NCI-H1436 (cell line): ENCODE measurements around the gene NAV2.
"Not testable (repeated sequence)": the region's sequence is repeated elsewhere in the genome, so short reads cannot be mapped to it uniquely, and the experiment has no call there.

Source experiments
- DNase-seq: peaks from one replicate; lab custom pipeline; 2025; lab: John Stamatoyannopoulos, UW

NAV2 gene

DNA sequence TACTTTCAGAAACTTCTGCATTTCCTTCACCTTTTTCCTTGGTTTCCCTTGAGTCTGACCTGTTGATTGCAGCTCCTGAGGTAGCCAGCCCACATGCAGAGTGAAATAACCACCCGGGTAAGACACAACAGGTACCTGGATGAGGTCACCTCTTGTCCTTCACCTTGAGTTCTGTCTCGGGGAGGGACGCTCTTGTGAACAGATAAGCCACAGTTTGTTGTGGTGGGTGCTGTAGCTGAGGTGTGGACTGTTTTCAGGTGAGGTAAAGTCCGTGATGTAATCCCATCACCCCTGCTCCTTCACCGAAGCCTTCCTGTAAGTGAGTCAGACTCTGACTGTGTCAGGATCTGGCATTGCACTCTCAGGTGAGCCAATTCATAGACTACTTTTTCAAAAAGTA lies 183.1 kb downstream of the NAV2 start:
- no peak for DNase-seq

DNA sequence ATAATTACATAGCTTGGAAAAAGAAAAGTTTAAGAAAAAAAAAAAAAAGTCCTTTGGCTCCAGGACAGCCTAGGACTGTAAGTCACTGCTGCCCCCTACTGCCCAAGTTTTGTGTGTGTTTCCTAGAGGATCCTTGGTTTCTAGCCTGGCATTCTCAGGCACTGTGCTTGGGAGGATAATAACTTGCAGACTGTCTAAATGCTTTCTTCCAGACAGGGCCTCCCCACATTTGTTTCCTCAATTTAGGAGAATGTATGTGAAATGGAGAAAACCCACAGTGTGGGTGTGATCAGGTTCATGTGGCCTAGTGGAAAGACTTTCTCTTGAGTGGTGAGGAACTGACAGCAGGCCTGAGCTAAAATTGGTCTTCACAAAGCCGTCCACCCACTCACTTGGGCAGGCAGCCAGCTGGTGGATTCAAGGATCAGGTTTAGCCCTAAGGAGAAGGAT lies 191.0 kb downstream of the NAV2 start:
- peak; percentile 43 for DNase-seq

DNA sequence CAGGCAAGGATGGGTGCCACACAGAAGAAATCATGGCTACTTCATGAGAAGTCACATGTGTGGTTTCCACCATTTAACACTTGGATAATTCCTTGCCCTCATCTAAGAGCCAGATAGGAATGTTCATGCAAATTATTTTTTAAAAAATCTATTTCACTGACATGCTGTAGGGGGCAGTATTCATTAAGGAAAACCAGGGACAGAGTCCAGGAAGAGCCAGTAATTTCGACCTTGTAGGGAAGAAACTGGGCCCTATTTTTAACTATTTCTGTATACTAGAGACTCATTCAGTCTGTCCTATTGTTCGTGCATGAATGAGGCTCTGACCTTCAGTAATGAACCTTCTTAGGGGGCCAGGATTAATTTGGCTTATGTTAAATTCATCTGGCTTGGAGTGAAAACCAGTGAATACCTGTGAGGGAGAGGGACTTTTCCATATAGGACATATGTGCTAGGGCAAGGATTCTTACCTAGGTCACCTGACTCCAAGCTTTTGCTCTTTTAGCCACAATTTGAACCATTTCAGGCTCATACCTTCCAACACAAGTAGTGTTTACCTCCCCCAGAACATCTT lies 192.7 kb downstream of the NAV2 start:
- peak; percentile 14 for DNase-seq

DNA sequence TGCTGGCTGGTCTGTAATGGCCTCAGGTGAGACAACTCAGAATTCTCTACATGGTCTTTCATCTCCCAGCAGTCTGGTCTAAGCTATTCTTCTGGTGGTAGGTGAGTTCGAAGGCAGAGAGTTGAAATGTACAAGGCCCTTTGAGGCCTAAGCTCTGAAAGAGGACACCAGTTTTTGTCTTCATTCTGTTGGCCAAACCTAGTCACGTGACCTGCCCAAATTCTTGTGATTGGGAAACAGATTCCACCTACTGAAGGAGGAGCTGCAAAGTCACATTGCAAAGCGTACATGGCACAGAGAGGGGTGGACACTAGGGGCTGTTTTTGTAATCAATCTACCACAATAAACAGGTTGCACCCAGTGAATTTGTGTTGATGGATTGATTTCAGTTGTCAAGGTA lies 193.5 kb downstream of the NAV2 start:
- no peak for DNase-seq

DNA sequence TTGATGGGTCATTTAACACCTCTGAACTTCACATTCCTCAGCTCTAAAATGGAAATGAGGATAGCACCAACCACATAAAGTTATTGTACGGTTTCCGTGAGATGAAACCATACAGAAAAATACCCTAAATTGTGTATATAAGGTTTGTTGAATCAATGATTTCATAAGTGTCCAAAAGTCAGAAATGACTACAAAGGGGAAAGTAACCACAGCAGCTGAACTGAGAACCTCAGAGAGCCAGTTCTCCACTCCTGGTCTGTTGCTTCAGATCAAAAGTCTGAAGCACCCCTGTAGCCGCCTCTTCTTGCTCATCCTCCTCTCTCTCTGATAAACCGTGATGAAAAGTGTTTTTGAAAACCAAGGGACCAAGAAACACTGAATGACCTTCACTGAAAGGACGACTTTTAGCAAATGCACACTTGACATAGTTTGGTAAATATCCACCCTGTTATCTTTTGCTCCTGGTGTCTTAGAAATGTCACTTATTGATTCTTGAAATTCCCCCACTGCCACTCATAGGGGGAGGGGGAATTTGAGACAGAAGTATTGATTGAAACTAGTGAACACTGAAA lies 194.5 kb downstream of the NAV2 start:
- DNase-seq: no peak

DNA sequence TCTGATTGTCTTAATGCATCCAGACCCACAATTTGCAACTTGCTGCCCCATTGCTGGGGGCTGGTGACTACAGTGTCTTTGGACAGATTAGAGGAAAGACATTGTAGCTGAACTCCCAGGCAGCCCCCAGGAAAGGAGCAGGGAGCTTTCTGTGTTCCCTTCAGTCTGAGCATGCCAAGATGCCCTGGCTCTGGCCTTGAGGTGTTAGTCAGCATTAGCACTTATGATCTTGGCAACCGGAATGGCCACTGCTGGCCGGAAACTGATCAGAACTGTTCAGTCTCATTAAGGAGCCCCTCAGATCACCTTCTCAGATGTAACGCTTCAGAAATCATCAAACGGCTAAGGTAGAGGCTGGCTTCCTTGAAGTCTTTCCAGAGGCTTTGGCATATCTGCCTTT lies 195.2 kb downstream of the NAV2 start:
- no peak for DNase-seq

DNA sequence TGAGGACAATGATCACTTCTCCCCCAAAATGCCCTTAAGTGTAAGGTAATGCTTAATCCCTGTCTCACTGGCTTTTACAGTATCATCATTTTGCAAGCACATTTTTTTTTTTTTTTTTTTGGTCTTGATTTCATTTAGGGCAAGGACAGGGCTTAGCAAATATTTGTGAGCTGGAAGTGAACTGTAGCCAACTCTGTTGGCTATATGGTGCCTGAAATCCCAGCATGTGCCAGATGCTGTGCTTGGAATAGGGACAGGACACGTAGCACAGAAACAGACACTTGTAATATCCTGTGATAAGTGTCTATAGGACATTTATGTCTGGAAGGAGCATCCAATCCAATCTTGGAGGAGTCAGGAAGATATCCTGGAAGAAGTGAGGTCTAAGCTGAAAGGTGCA lies 198.3 kb downstream of the NAV2 start:
- DNase-seq: no peak

DNA sequence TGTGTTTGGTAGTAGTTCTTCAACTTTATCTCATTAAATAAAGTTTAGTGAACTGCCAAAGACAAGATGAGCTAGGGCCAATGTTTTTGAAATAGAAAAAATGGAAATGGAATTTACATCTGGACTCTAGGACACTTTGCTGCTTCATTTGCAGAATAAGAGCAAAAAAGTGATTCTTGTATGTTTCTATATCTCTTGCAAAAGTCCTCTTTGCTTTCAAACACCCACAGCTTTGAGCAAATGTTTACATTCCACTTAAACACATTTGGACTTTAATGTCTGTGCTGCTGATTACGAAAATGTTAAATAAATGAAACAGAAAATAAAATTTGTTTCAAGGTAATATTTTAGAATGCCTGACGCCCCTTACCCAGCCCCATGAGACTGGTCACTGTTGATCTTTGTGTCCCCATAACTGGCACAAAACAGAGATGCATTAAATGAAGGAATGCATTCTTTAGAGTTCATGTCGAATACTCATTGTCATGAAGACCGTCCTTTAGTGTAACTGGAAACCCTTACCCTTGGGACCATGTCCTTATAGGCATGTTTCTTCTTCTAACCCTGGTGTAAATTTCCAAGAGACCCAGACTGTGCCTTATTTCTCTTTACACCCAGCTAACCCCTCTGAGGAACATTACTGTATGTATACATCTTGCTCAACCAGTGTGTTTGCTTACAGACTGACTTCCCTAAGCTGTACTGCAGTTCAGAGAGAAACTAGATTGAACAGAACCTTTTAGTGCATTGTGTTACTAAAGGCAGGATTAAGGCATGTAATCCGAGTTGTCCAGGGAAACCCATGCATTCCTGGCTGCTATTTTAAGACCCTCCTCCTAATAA lies 199.7 kb downstream of the NAV2 start:
- DNase-seq: no peak

DNA sequence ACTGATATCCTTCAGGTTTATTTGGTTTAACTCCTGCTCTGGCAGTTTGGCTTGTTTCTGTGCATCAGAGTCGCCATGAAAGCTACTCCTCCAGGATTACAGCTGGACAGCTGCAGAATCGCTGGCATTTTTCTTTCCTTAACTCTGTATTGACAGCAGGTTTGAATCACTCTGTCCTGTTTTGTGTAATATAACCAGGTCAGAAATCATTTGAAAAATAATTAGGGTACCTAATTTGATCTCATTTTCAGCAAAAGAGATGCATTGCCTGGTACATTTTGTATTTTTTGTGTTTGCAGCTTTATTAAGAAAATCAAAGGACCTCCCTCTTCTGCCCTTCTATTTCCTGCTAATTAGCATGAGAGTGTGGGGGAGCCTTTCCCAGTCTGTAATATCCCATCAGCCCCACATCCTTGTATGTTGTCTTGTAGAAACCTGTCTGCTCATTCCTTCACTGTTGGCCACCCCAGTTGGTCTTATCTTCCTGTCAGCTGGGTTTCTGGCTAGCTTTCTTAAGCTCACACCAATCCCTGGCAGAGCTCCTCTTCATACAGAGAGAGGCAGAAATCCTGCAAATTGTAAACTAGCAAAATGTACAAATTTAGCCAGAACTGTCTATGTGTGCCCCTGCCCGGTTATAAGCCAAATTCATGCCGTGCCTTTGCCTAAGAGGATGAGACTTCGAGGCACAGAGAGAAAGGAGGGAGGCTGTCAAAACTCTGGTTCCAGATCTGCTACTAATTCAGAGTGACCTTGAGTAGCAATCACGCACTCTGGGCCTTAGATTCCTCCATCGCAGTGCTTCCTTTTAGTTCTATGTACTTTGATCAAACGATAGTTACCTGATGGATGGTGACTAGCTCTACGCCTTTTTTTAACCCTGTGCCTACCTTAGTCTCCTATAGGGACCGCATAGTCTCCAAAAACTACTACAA lies 200.6 kb downstream of the NAV2 start:
- no peak for DNase-seq

DNA sequence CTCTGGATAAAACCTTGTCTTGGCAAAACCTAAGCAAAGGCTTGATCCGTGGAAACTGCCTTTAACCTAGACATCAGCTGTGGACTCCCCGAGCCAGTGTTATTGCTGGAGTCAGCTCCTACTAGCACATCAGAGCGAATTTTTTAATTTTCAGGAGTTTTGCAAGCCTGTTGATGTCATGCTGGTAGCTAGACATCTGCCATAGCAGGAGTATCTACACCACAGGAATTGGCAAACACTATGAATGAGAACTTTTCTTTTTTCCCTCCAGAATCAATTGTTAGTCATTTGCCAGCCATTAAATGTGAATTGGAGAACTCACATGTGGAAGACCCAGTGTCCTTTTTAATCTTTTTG lies 201.2 kb downstream of the NAV2 start:
- DNase-seq: no peak

DNA sequence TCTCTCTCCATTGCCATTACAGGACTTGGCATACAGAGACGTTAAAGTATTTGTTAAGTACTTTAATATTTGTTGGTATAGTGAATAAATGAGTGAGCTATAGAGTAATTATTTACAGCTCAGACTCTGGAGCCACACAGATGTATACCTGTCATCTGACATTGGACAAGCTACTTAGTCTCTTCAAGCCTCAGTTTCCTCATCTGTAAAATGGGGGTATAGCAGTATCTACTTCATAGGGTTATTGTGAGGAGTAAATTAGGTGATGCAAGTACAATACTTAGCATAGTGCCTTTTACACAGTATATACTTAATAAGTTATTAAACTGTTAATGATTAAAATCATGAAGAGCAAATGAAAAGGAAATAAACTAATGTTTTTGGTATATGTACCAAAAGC lies 203.2 kb downstream of the NAV2 start:
- DNase-seq: no peak

DNA sequence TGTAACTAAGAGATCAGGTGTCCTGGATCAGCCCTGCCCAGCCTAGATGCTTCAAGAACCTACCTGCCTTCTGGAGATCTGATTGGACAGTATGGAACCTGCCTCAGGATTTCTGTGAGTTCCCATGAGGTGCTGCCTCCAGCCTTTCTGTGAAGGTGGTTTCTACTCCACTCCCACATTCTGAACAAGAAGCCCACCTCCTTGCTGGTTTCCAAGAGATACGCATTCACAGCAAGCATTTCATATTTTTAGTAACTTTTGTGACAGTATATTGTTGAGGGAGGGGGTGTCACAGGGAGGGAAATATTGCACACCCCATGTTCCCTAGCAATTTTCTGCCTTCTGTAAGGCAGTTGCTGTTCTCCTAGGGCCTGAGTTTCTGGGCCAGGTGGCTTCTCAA lies 204.4 kb downstream of the NAV2 start:
- DNase-seq: no peak

DNA sequence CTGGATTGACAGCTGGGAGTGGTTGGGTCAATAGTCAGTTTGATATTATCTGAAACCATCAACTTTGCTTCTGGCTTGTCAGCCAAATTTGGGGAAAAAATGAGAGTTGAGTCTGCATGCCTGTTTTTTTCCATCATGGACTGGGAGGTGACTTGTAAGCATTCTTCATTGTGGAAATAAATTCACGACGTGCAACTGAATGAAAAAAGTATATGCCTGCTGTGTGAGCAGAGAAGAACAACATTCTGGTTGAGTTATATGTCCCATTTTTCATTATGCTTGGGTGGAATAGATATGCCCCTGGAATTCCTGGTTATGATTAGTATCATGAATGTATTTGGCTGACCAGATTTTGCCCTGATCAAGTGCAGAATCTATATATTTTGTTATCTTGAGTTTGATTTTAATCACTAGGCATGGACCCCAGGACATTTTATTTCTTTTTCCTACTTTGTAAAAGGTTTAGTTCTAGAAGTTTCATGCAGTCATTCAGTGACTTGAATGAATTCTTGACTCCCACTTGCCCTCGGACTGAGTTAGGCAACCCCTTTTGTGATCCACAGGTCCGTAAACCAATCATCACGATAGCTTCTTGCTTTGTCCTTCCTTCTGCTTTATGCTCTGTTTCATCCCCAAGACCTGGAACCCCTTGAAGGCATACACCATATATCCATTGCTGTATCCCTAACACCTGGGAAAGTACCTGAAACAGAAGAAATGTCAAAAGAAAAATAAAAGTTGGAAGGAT lies 205.8 kb downstream of the NAV2 start:
- no peak for DNase-seq

DNA sequence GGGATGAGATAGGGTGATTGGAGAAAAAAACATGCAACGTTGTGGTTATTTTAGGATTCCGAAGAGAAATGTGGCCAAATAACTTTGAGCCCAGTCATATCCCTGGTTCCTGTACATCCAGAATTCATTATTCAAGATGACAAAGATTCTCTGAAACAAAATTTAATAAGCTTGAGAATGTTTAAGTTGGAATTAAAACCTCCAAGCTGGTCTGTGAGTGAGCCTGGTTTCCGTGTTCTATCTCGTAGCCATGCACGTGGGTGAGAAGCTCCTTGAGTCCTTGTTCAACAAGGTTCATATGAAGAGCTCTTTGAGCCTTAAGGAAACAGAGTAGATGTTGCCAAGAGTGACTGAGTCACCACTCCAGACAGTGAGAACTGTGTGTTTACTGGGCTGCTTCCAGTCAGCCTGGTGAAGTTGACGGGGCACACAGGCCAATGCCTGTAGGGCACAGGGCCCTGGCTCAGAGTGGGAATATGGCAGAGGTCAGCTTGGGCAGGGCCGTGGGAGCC lies 206.5 kb downstream of the NAV2 start:
- no peak for DNase-seq

DNA sequence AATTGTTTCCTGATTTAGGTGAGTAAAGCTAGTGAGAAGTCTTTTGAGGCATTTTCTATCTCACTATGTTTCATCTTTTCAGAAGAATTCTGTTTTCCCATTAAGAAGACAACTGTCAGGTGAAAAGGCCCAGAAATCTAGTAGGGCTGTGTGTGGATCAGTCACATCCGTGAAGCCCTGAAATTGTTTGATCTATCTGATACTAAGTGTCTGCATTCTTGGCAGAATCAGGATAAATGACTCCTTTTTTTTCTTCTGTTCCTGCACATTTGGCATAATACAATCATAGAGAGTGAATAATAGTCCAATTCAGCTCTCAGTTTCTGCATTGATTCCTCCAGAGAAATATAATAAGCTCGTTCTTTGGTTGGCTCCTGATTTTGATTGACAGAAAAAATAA lies 208.3 kb downstream of the NAV2 start:
- DNase-seq: no peak

DNA sequence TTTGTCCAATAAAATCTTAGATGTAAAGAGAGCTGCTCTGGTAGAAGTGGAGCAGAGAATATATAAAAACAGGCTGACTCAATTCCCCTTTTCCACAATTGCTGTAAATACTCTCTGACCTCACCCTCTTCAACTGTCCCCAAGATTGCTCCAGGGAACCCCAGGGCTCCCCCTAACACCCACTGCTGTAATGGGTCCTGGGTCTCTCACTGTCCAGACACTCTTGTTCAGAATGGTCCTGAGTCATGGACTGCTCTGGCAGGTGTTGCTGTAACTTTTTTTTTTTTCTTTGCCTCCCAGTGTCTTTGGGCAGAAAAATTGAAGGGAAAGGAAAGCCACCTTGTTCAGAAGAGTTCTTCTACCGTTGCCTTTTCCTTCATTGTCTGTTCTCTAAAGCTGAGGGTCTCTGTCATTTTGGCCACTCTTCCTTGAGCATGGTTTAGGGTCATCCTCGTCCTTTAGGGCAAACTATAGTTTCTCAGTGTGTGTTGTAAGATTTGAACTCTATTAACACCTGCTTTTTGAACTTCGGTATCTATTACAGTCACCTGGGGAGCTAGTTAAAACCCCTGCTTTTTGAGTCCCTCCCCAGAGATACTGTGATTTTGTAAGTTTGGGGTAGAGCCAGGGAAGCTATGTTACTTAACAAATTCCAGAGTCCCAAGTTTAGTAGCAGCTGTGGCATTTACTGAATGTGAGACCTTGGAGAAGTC lies 209.5 kb downstream of the NAV2 start:
- no peak for DNase-seq

DNA sequence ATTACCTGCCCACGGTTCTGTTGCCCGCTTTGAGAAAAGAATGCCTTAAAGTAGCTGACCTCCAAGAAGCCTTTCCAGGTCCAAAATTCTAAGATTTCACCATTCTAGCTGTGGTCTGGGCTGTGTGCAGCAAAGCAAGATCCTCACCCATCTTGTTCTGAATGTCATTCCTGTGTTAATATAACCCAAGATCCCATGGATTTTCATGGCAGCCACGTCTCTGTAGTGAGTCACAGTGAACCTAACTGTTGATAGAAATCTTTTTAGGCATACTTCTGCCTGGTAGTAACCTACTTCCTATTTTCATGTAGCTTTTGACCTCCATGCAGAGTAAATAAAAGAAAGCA lies 210.0 kb downstream of the NAV2 start:
- no peak for DNase-seq

DNA sequence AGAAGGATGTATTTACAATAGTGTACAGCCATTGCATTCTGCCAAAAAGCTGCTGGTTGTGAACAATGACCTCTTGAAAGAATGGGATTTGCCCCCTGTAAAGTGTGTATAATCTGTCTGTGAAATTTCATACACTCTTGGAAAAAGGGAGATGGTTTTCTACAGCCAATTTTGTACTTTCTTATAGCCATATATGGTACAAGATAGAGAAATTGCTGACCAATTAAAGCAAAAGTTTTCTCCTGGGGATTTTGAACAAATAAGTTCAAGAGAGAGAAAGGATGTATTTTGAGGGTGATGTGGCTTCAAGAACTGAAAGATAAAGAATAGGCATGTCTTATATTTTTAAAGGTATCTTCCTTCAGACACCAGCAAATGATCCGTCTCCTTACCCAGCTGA lies 211.0 kb downstream of the NAV2 start:
- no peak for DNase-seq

DNA sequence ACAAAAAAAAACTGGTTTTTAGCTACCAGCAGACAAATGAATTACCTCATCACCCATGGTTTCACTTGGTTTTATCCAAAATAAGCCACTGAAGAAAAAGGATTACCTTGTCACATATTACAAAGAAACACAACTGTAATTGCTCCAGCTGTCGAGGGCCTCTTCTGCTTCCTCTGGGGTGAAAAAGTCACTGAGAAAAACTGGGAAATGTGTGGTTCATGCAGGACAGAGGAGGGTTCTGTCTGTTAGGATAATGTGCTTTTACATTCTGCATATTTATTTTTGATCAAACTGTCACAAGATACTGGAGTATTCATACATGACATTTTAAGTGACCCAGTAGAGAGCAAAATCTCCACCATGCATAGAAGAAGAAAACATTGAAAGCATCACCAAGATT lies 211.7 kb downstream of the NAV2 start:
- DNase-seq: no peak

DNA sequence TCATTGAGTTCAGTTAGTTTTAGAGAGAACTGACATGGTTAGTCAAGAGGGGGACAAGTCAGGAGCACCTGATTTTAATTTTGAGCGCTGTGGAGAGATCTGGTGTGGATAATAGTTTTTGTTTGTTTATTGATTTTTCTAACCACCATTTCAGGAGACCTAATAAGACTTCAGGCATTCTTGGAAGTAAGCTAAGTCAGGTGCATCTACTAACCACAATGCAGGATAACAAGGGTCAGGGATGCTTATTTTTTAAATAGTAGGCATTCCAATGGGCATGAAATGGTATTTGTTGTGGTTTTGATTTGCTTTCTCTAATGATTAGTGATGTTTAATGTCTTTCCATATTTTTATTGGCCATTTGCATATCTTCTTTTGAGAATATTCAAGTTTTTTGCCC lies 212.1 kb downstream of the NAV2 start:
- no peak for DNase-seq

DNA sequence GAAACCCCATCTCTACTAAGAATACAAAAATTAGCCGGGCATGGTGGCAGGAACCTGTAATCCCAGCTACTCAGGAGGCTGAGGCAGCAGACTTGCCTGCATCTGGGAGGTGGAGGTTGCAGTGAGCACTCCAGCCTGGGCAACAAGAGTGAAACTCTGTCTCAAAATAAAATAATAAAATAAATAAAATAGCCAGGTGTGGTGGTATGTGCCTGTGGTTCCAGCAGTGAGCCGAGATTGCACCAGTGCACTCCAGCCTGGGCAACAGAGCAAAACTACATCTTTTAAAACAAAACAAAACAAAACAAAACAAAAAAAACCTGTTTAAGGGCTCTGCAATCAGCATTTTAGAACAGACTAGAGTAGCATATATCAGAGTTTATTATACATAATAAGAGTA lies 214.8 kb downstream of the NAV2 start:
- not testable (repeated sequence) for DNase-seq
